ENCODE measurements around the gene F11.
"Not testable (repeated sequence)": the region's sequence is repeated elsewhere in the genome, so short reads cannot be mapped to it uniquely, and the experiment has no call there.

The F11 gene

DNA sequence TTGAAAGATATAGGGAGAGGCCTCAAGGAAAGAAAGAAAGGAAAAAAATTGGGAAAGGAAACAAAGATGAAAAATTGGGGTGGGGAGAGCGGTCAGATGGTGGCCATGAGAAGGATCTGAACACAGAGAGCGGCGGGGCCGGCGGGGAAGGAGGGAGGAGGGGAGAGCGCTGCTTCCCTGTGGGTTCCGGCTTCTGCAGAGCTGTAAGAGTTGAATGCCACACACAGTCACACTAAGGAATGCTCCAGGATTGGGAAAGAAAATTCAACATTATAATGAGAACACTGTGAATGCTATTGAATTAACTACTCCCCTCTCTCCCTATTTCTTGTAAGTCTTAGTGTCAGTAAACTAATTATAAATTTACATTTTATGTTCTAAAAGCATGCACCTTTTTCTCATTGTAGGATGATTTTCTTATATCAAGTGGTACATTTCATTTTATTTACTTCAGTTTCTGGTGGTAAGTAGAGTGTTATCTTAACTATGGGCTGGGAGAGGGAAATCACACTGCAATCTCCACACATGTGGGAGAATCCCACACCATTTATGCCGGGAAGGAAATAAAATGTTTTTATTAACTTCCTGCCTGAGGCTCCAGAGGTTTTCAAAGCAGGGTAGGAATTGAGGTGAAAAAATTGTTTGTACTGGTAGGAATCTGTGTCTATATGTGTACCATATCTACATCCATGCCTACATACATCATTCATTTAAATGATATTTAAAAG is 904 bp downstream of the F11 start:
- H3K27me3 Mint-ChIP-seq, result peaks cover 8% of the 10 kb centered on the region
- H3K27ac Mint-ChIP-seq, result no peak overlapping the region
- no peaks in the 10 kb centered on the region for H3K4me1 Mint-ChIP-seq (ENCODE audit: low read depth)
- H3K4me3 Mint-ChIP-seq, result no peak overlapping the region
- no peaks in the 10 kb centered on the region for H3K9me3 Mint-ChIP-seq
- intact Hi-C loops (cut with micrococcal nuclease), result no loop called here
- no peaks in the 10 kb centered on the region for H3K36me3 Mint-ChIP-seq (ENCODE audit: low read depth)

DNA sequence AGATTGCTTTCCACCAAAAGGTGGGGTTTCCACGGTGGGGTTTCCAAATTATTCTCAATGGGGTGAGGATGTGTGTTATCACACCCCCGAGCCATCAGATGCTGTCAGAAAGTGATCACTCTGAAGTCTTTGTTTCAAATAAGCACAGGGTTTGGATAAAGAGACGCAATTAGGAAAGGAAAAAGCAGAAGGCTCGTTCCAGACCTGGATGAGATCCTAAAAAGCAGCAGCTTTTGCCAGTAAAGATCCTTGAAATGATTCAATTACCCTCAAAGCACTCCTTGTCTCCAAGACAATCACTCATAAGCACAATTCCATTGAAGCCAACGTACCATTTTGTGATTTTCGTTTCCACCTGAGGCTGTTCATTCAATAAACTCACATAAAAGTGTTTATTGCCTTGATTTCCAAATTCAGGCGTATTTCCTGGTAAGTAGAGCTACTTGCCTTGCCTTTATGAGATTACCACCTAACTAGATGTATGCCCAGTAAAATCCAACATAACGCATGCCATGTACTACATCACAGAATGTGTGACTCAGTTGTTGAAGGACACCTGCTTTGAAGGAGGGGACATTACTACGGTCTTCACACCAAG is 5.2 kb downstream of the F11 start:
- peaks cover 6% of the 10 kb centered on the region for H3K27me3 Mint-ChIP-seq
- no peaks in the 10 kb centered on the region for H3K36me3 Mint-ChIP-seq (ENCODE audit: low read depth)

GRCh38 chr4:186272699-186273391 is 6.9 kb downstream of the F11 start:
- intact Hi-C loops (cut with micrococcal nuclease), result no loop called here
- H3K36me3 Mint-ChIP-seq (ENCODE audit: low read depth), result no peaks in the 10 kb centered on the region
- no peaks in the 10 kb centered on the region for H3K4me1 Mint-ChIP-seq (ENCODE audit: low read depth)
- no peaks in the 10 kb centered on the region for H3K9me3 Mint-ChIP-seq
- H3K4me3 Mint-ChIP-seq, result no peak overlapping the region
- no peak overlapping the region for H3K27ac Mint-ChIP-seq
- H3K27me3 Mint-ChIP-seq, result no peaks in the 10 kb centered on the region

More for the DNA sequence above, 5.2 kb downstream of the F11 start:
- no peak overlapping the region for H3K27ac Mint-ChIP-seq
- no peaks in the 10 kb centered on the region for H3K4me1 Mint-ChIP-seq (ENCODE audit: low read depth)
- intact Hi-C loops (cut with micrococcal nuclease), result no loop called here
- H3K4me3 Mint-ChIP-seq, result no peak overlapping the region
- no peaks in the 10 kb centered on the region for H3K9me3 Mint-ChIP-seq

GRCh38 chr4:186273392-186273789 is 7.4 kb downstream of the F11 start:
- H3K9me3 Mint-ChIP-seq; H3K27ac Mint-ChIP-seq; H3K27me3 Mint-ChIP-seq; intact Hi-C loops (cut with micrococcal nuclease); H3K4me3 Mint-ChIP-seq; H3K4me1 Mint-ChIP-seq (ENCODE audit: low read depth); H3K36me3 Mint-ChIP-seq (ENCODE audit: low read depth): not testable (repeated sequence)

DNA sequence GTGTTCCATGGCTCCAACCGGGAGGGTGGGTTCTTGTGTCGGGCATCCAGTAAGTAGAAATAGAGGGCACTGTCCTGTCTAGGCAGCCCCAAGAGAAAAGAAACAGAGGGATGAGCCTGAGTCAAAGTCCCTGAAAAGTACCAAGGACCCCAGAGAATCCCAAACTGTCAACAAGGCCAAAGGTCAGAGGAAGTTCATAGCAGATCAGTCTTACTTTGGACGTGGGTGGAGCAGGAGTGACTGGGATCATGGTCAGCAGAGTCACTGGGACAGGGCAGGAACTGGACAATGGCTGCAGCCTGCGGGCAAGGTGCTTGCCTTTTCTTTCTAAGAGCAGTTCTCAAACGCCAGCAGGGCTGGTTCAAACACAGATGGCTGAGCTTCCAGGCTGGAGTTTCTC is 17.3 kb downstream of the F11 start:
- Mint-ChIP-seq H3K9me3 (no peaks in the 10 kb centered on the region), H3K27me3 (no peaks in the 10 kb centered on the region), H3K36me3 (ENCODE audit: low read depth) (no peaks in the 10 kb centered on the region), H3K4me1 (ENCODE audit: low read depth) (no peaks in the 10 kb centered on the region), H3K27ac (no peak overlapping the region), H3K4me3 (no peak overlapping the region)
- intact Hi-C loops (cut with micrococcal nuclease), result no loop called here

GRCh38 chr4:186285147-186285546 is 19.2 kb downstream of the F11 start:
- no peaks in the 10 kb centered on the region for H3K4me1 Mint-ChIP-seq (ENCODE audit: low read depth)
- no peaks in the 10 kb centered on the region for H3K36me3 Mint-ChIP-seq (ENCODE audit: low read depth)
- no peak overlapping the region for H3K27ac Mint-ChIP-seq
- H3K4me3 Mint-ChIP-seq, result no peak overlapping the region
- H3K27me3 Mint-ChIP-seq, result no peaks in the 10 kb centered on the region
- intact Hi-C loops (cut with micrococcal nuclease), result no loop called here
- no peaks in the 10 kb centered on the region for H3K9me3 Mint-ChIP-seq

GRCh38 chr4:186286581-186286980 is 20.6 kb downstream of the F11 start:
- no peaks in the 10 kb centered on the region for H3K36me3 Mint-ChIP-seq (ENCODE audit: low read depth)
- H3K27me3 Mint-ChIP-seq, result no peaks in the 10 kb centered on the region
- intact Hi-C loops (cut with micrococcal nuclease), result no loop called here

DNA sequence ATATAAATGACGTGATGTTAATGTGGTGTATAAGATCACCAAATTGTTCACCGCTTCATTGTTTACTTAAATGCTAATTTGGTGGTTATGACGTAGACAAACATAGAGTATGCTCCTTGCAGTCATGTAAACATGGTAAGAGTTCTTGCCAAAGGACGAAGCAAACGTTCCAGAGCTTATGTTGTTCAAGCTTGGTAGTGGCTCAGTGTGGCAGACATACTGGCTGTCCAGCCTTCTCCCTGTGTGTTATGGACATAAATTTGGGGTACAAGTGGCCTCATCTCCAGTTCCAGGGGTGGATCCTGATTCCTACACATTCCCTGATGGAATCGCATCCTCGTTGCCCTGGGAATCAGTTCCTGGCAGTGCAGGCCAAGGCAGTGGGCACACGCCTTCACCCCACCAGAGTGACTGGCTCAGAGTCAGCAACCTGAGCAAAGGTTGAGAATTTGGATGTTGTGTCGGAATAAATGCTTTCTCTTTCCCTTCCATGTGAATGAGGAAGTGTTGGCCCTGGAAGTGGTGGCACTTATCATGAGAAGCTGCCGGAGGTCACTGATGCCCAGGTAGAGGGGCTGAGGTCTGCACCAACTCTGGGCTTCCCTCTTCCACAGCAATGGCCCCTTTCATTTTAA is 25.4 kb downstream of the F11 start:
- intact Hi-C loops (cut with micrococcal nuclease), result no loop called here
- Mint-ChIP-seq H3K36me3 (ENCODE audit: low read depth) (no peaks in the 10 kb centered on the region), H3K9me3 (no peaks in the 10 kb centered on the region), H3K4me3 (no peak overlapping the region), H3K4me1 (ENCODE audit: low read depth) (no peaks in the 10 kb centered on the region), H3K27ac (no peak overlapping the region), H3K27me3 (no peaks in the 10 kb centered on the region)

More at GRCh38 chr4:186286581-186286980, 20.6 kb downstream of the F11 start:
- Mint-ChIP-seq H3K9me3 (no peaks in the 10 kb centered on the region), H3K4me1 (ENCODE audit: low read depth) (no peaks in the 10 kb centered on the region), H3K4me3 (no peak overlapping the region), H3K27ac (no peak overlapping the region)

DNA sequence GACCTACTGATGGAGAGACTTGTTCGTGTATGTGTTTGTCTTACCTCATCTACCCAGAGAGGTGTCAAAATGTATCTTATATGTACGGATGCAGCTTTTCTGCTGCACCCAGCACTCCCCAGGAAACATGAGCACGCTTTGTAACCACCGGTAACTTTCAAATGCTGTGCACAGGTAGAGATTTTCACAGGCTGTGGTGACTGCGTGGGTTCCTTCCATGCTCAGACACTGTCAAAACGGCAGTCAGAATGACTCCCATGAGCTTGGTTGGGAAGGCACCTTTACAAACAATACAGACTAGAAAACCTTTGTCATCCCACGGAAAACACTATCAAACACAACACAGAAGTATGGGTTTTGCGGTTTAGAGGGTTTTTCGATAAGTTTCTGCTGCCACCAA is 28.2 kb downstream of the F11 start:
- no peaks in the 10 kb centered on the region for H3K9me3 Mint-ChIP-seq
- no peak overlapping the region for H3K27ac Mint-ChIP-seq
- no peaks in the 10 kb centered on the region for H3K36me3 Mint-ChIP-seq (ENCODE audit: low read depth)
- no peaks in the 10 kb centered on the region for H3K4me1 Mint-ChIP-seq (ENCODE audit: low read depth)
- H3K4me3 Mint-ChIP-seq, result no peak overlapping the region
- intact Hi-C loops (cut with micrococcal nuclease), result no loop called here
- H3K27me3 Mint-ChIP-seq, result peaks cover 14% of the 10 kb centered on the region

- Mint-ChIP-seq H3K27ac (no peak overlapping the region), H3K36me3 (ENCODE audit: low read depth) (no peaks in the 10 kb centered on the region), H3K9me3 (no peaks in the 10 kb centered on the region), H3K27me3 (peaks cover 16% of the 10 kb centered on the region), H3K4me3 (no peak overlapping the region), H3K4me1 (ENCODE audit: low read depth) (no peaks in the 10 kb centered on the region)
- intact Hi-C loops (cut with micrococcal nuclease), result loop anchor here (1.0 kb wide), 1 partner anchor 291 kb away; no protein-coding TSS in a partner anchor
These were observed 30.5 kb downstream of the F11 start for GRCh38 chr4:186296481-186296880.

- Mint-ChIP-seq H3K27me3 (peaks cover 16% of the 10 kb centered on the region), H3K36me3 (ENCODE audit: low read depth) (no peaks in the 10 kb centered on the region), H3K9me3 (no peaks in the 10 kb centered on the region), H3K4me1 (ENCODE audit: low read depth) (no peaks in the 10 kb centered on the region), H3K4me3 (no peak overlapping the region), H3K27ac (no peak overlapping the region)
- intact Hi-C loops (cut with micrococcal nuclease), result no loop called here
These were observed 31.1 kb downstream of the F11 start for GRCh38 chr4:186297013-186297645.

- H3K27ac Mint-ChIP-seq, result no peak overlapping the region
- H3K36me3 Mint-ChIP-seq (ENCODE audit: low read depth), result no peaks in the 10 kb centered on the region
- no peak overlapping the region for H3K4me3 Mint-ChIP-seq
- peaks cover 16% of the 10 kb centered on the region for H3K27me3 Mint-ChIP-seq
- intact Hi-C loops (cut with micrococcal nuclease), result no loop called here
- H3K4me1 Mint-ChIP-seq (ENCODE audit: low read depth), result no peaks in the 10 kb centered on the region
- no peaks in the 10 kb centered on the region for H3K9me3 Mint-ChIP-seq
These were observed 32.1 kb downstream of the F11 start for GRCh38 chr4:186298031-186298647.

- Mint-ChIP-seq H3K4me3 (no peak overlapping the region), H3K36me3 (ENCODE audit: low read depth) (no peaks in the 10 kb centered on the region), H3K27me3 (peaks cover 16% of the 10 kb centered on the region), H3K4me1 (ENCODE audit: low read depth) (no peaks in the 10 kb centered on the region), H3K9me3 (no peaks in the 10 kb centered on the region), H3K27ac (no peak overlapping the region)
- intact Hi-C loops (cut with micrococcal nuclease), result no loop called here
These were observed 33.3 kb downstream of the F11 start for GRCh38 chr4:186299291-186299690.
